GM19043 (cell line): ENCODE data around the gene LEFTY2.
"Not testable (repeated sequence)": the region's sequence is repeated elsewhere in the genome, so short reads cannot be mapped to it uniquely, and the experiment has no call there.

Experiments
- ATAC-seq: cut with Tn5 transposase; IDR thresholded peaks from one replicate; pipeline ENCODE4 v1.9.1; 2021; ENCODE audit warnings: low read depth; ENCODE audit not compliant: unreplicated experiment

LEFTY2 gene

GRCh38 chr1:225933072-225933471 lies 7.9 kb downstream of the LEFTY2 start:
- ATAC-seq, result no peak

GRCh38 chr1:225931270-225932136 lies 9.5 kb downstream of the LEFTY2 start:
- ATAC-seq, result no peak

- no peak for ATAC-seq
Measured at GRCh38 chr1:225930566-225930965, 10.5 kb downstream of the LEFTY2 start.

- not testable (repeated sequence) for ATAC-seq
Measured at GRCh38 chr1:225929462-225929861, 11.6 kb downstream of the LEFTY2 start.

- ATAC-seq, result no peak
Measured at GRCh38 chr1:225928186-225929175, 12.5 kb downstream of the LEFTY2 start.

GRCh38 chr1:225926551-225927113 lies 14.4 kb downstream of the LEFTY2 start:
- ATAC-seq, result no peak

- peak; percentile 96 for ATAC-seq
Measured at GRCh38 chr1:225923692-225924555, 17.1 kb downstream of the LEFTY2 start, which contains the start of gene PYCR2. Gene PYCR2 (minus strand): TSS chr1:225924250. CDS start chr1:225924110, 140 bp downstream.

GRCh38 chr1:225923381-225923691 lies 17.7 kb downstream of the LEFTY2 start:
- no peak for ATAC-seq

- ATAC-seq, result no peak
Measured at GRCh38 chr1:225921734-225922709, 19.0 kb downstream of the LEFTY2 start.

- no peak for ATAC-seq
Measured at GRCh38 chr1:225919906-225920305, 21.1 kb downstream of the LEFTY2 start.

- no peak for ATAC-seq
Measured at GRCh38 chr1:225918280-225918679, 22.7 kb downstream of the LEFTY2 start.

GRCh38 chr1:225917536-225917935 lies 23.5 kb downstream of the LEFTY2 start:
- ATAC-seq, result no peak

- no peak for ATAC-seq
Measured at GRCh38 chr1:225917101-225917500, 23.9 kb downstream of the LEFTY2 start.

- no peak for ATAC-seq
Measured at GRCh38 chr1:225915538-225915991, 25.5 kb downstream of the LEFTY2 start.

- no peak for ATAC-seq
Measured at GRCh38 chr1:225914947-225915346, 26.1 kb downstream of the LEFTY2 start.

GRCh38 chr1:225914391-225914790 lies 26.6 kb downstream of the LEFTY2 start:
- ATAC-seq, result no peak

- peak; percentile 65 for ATAC-seq
Measured at GRCh38 chr1:225911191-225912130, 29.6 kb downstream of the LEFTY2 start.

GRCh38 chr1:225909477-225909876 lies 31.5 kb downstream of the LEFTY2 start:
- no peak for ATAC-seq
